ENCODE data around the gene DDIT3.
"Not testable (repeated sequence)": the region's sequence is repeated elsewhere in the genome, so short reads cannot be mapped to it uniquely, and the experiment has no call there.

The DDIT3 gene

GRCh38 chr12:57500213-57500612 lies 20.1 kb downstream of the DDIT3 start:
- H3K4me3 ChIP-seq (ENCODE audit: low read depth in 1 of 2, low read length in 2 of 2): no peak overlapping the region
- H3K27me3 ChIP-seq (ENCODE audit: control insufficient read depth in 1 of 2, insufficient read depth in 2 of 2, low read length in 2 of 2): no peaks in the 10 kb centered on the region
- no peak overlapping the region for H3K27ac ChIP-seq (ENCODE audit: low read depth, low read length)
- no peaks in the 10 kb centered on the region for H3K9me3 ChIP-seq (ENCODE audit: low read length)
- H3K36me3 ChIP-seq (ENCODE audit: insufficient read depth, low read length): peaks cover 50% of the 10 kb centered on the region
- H3K9ac ChIP-seq (ENCODE audit: low read length): no peak overlapping the region
- no peaks in the 10 kb centered on the region for H3K4me1 ChIP-seq (ENCODE audit: insufficient read depth, low read length)

DNA sequence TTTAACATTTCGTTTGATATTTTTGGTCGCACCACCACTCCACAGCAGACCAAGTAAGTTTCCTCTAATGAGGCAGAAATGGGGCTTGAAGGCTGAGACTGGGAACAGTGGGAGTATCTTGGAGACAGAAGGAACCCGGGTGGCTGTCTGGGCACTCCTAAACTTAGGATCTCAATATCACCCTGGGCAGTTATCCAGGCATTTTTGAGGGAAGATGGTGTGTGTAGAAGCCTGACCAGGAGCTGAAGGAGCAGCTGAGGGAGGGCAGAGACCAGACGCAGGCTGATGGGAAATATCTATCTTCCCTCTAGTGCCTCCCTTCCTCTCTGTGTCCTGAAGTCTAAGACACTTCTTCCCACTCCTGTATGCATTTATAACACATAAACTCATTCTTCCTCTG lies 21.7 kb downstream of the DDIT3 start:
- no peaks in the 10 kb centered on the region for H3K4me1 ChIP-seq (ENCODE audit: insufficient read depth, low read length)
- H3K4me3 ChIP-seq (ENCODE audit: low read depth in 1 of 2, low read length in 2 of 2): no peak overlapping the region
- H3K36me3 ChIP-seq (ENCODE audit: insufficient read depth, low read length): peaks cover 39% of the 10 kb centered on the region
- H3K27me3 ChIP-seq (ENCODE audit: control insufficient read depth in 1 of 2, insufficient read depth in 2 of 2, low read length in 2 of 2): no peaks in the 10 kb centered on the region
- no peak overlapping the region for H3K27ac ChIP-seq (ENCODE audit: low read depth, low read length)
- no peak overlapping the region for H3K9ac ChIP-seq (ENCODE audit: low read length)
- H3K9me3 ChIP-seq (ENCODE audit: low read length): no peaks in the 10 kb centered on the region

- Histone ChIP-seq H3K36me3 (ENCODE audit: insufficient read depth, low read length) (peaks cover 38% of the 10 kb centered on the region), H3K9me3 (ENCODE audit: low read length) (no peaks in the 10 kb centered on the region), H3K27ac (ENCODE audit: low read depth, low read length) (no peak overlapping the region), H3K4me1 (ENCODE audit: insufficient read depth, low read length) (no peaks in the 10 kb centered on the region), H3K27me3 (ENCODE audit: control insufficient read depth in 1 of 2, insufficient read depth in 2 of 2, low read length in 2 of 2) (no peaks in the 10 kb centered on the region), H3K4me3 (ENCODE audit: low read depth in 1 of 2, low read length in 2 of 2) (no peak overlapping the region), H3K9ac (ENCODE audit: low read length) (no peak overlapping the region)
Measured at GRCh38 chr12:57498132-57498502, 22.2 kb downstream of the DDIT3 start.

- Histone ChIP-seq H3K4me1 (ENCODE audit: insufficient read depth, low read length) (no peaks in the 10 kb centered on the region), H3K4me3 (ENCODE audit: low read depth in 1 of 2, low read length in 2 of 2) (no peak overlapping the region), H3K27me3 (ENCODE audit: control insufficient read depth in 1 of 2, insufficient read depth in 2 of 2, low read length in 2 of 2) (no peaks in the 10 kb centered on the region), H3K9ac (ENCODE audit: low read length) (no peak overlapping the region), H3K27ac (ENCODE audit: low read depth, low read length) (no peak overlapping the region), H3K36me3 (ENCODE audit: insufficient read depth, low read length) (peaks cover 43% of the 10 kb centered on the region), H3K9me3 (ENCODE audit: low read length) (no peaks in the 10 kb centered on the region)
Measured at GRCh38 chr12:57497223-57498131, 22.8 kb downstream of the DDIT3 start.

- Histone ChIP-seq H3K4me3 (ENCODE audit: low read depth in 1 of 2, low read length in 2 of 2) (no peak overlapping the region), H3K9ac (ENCODE audit: low read length) (no peak overlapping the region)
Measured at GRCh38 chr12:57496822-57497221, 23.5 kb downstream of the DDIT3 start.

GRCh38 chr12:57495051-57495701 lies 25.1 kb downstream of the DDIT3 start:
- H3K9ac ChIP-seq (ENCODE audit: low read length); H3K9me3 ChIP-seq (ENCODE audit: low read length); H3K4me1 ChIP-seq (ENCODE audit: insufficient read depth, low read length); H3K27me3 ChIP-seq (ENCODE audit: control insufficient read depth in 1 of 2, insufficient read depth in 2 of 2, low read length in 2 of 2); H3K4me3 ChIP-seq (ENCODE audit: low read depth in 1 of 2, low read length in 2 of 2); H3K27ac ChIP-seq (ENCODE audit: low read depth, low read length): not testable (repeated sequence)
- peaks cover 44% of the 10 kb centered on the region for H3K36me3 ChIP-seq (ENCODE audit: insufficient read depth, low read length)

More at GRCh38 chr12:57496822-57497221, 23.5 kb downstream of the DDIT3 start:
- H3K27ac ChIP-seq (ENCODE audit: low read depth, low read length): no peak overlapping the region
- H3K27me3 ChIP-seq (ENCODE audit: control insufficient read depth in 1 of 2, insufficient read depth in 2 of 2, low read length in 2 of 2): no peaks in the 10 kb centered on the region
- H3K9me3 ChIP-seq (ENCODE audit: low read length): no peaks in the 10 kb centered on the region
- peaks cover 43% of the 10 kb centered on the region for H3K36me3 ChIP-seq (ENCODE audit: insufficient read depth, low read length)
- no peaks in the 10 kb centered on the region for H3K4me1 ChIP-seq (ENCODE audit: insufficient read depth, low read length)

DNA sequence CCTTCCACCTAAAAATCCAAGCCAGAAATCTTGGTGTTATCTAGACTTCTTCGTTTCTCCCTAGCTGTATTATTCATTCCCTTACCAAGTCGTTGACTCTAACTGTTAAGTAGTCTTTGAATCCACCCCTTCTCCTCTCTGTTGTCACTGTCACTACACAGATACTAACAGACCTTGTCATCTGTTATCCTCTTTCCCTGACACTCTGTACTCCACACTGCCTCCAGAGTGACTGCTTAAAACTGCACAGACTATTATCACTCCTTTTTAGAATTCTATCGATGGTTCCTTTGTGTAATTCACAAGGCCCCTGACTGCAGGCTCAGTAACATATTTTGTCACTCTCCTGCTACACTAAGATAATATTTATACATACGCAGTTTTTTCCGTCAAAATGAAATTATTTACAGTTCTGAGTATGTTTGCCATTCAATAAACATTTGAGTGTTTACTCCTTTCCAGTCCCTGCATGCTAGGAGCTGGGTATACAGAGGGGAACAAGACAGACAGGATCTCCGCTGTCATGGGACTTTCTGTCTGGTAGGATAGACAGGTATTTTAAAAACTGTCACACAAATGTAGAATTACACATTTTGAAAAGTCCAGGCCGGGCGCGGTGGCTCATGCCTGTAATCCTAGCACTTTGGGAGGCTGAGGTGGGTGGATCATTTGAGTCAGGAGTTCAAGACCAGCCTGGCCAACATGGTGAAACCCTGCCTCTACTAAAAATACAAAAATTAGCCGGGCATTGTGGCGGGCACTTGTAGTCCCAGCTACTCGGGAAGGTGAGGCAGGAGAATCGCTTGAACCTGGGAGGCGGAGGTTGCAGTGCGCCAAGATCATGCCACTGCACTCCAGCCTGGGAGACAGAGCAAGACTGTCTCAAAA lies 28.7 kb downstream of the DDIT3 start:
- H3K27ac ChIP-seq (ENCODE audit: low read depth, low read length): no peak overlapping the region
- H3K4me3 ChIP-seq (ENCODE audit: low read depth in 1 of 2, low read length in 2 of 2): no peak overlapping the region
- peaks cover 39% of the 10 kb centered on the region for H3K36me3 ChIP-seq (ENCODE audit: insufficient read depth, low read length)
- H3K27me3 ChIP-seq (ENCODE audit: control insufficient read depth in 1 of 2, insufficient read depth in 2 of 2, low read length in 2 of 2): no peaks in the 10 kb centered on the region
- H3K9me3 ChIP-seq (ENCODE audit: low read length): no peaks in the 10 kb centered on the region
- no peak overlapping the region for H3K9ac ChIP-seq (ENCODE audit: low read length)
- H3K4me1 ChIP-seq (ENCODE audit: insufficient read depth, low read length): peaks cover 13% of the 10 kb centered on the region

DNA sequence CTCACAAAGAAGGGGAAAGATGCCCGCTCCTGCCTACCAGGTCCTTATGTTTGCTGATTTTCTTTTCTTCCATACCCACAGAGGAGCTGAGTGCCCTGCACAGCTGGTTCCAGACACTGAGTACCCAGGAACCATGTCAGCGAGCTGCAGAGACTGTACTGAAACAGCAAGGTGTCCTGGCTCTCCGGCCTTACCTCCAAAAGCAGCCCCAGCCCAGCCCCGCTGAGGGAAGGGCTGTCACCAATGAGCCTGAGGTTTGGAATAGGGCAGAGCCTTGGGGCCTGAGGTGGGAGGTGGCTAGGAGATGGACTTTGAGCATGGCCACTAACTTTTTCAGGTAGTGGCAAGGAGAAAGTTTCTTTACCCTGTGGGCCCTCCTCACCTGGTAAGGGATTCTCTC lies 30.2 kb downstream of the DDIT3 start:
- Histone ChIP-seq H3K9me3 (ENCODE audit: low read length) (no peaks in the 10 kb centered on the region), H3K4me3 (ENCODE audit: low read depth in 1 of 2, low read length in 2 of 2) (no peak overlapping the region), H3K9ac (ENCODE audit: low read length) (no peak overlapping the region), H3K27me3 (ENCODE audit: control insufficient read depth in 1 of 2, insufficient read depth in 2 of 2, low read length in 2 of 2) (no peaks in the 10 kb centered on the region), H3K27ac (ENCODE audit: low read depth, low read length) (no peak overlapping the region), H3K36me3 (ENCODE audit: insufficient read depth, low read length) (peaks cover 39% of the 10 kb centered on the region), H3K4me1 (ENCODE audit: insufficient read depth, low read length) (peaks cover 13% of the 10 kb centered on the region)

DNA sequence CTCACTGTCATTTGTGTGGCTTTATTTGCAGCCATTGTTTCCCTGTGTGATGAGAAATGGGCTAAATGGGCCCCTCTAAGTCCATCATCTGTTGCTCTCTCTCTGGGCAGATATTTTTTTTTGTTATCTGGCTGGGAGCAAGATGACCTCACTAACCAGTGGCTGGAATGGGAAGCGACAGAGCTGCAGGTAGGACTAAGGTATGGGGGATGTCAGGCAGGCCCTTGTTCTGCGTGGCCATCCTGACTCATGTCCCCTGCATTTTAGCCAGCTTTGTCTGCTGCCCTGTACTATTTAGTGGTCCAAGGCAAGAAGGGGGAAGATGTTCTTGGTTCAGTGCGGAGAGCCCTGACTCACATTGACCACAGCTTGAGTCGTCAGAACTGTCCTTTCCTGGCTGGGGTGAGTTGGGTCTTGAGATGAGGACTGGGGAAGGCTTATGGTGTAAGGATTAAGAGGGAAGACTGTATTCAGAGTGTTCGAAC lies 31.1 kb downstream of the DDIT3 start:
- H3K9me3 ChIP-seq (ENCODE audit: low read length): no peaks in the 10 kb centered on the region
- H3K9ac ChIP-seq (ENCODE audit: low read length): peak overlapping the region; percentile 95
- H3K36me3 ChIP-seq (ENCODE audit: insufficient read depth, low read length): peaks cover 39% of the 10 kb centered on the region
- H3K27ac ChIP-seq (ENCODE audit: low read depth, low read length): no peak overlapping the region
- no peaks in the 10 kb centered on the region for H3K27me3 ChIP-seq (ENCODE audit: control insufficient read depth in 1 of 2, insufficient read depth in 2 of 2, low read length in 2 of 2)
- H3K4me1 ChIP-seq (ENCODE audit: insufficient read depth, low read length): peaks cover 13% of the 10 kb centered on the region
- peak overlapping the region; percentile 55 to 98 for H3K4me3 ChIP-seq (ENCODE audit: low read depth in 1 of 2, low read length in 2 of 2)

DNA sequence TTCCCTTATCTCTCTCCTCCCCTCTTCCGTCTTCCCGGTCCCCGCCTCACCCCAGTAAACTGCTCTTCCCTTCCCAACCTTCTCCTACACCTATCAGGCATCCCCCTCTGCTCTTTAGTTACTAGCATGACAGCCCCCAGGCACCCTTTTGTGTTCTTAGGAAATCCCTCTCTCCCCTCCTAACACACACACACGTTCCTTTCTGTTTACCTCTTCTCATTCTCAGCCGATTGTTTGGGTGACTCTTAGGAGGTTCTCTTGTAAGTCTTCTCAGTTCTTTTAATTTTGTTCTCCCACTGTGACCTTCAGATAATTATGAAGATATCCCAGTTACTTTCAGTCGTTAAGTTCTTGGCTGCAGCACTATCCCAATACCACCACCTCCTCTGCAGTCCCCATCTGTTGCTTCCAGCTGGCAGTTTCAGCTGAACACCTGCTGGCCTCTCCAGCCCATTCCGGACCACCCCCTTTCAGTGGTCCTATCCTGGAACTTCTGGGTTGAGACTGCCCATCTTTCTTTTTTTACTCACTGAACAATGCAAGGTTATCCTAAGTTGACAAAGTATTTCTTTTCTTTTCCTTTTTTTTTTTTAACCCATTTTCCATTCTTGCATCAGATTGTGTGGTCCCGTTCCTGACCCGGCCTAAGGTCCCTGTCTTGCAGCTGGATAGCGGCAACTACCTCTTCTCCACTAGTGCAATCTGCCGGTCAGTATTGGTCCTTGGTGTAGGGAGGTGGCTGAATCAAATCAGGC lies 31.7 kb downstream of the DDIT3 start:
- H3K27me3 ChIP-seq (ENCODE audit: control insufficient read depth in 1 of 2, insufficient read depth in 2 of 2, low read length in 2 of 2): no peaks in the 10 kb centered on the region
- H3K4me3 ChIP-seq (ENCODE audit: low read depth in 1 of 2, low read length in 2 of 2): peak overlapping the region; percentile 55 to 98
- H3K9me3 ChIP-seq (ENCODE audit: low read length): no peaks in the 10 kb centered on the region
- H3K9ac ChIP-seq (ENCODE audit: low read length): peak overlapping the region; percentile 95
- peaks cover 39% of the 10 kb centered on the region for H3K36me3 ChIP-seq (ENCODE audit: insufficient read depth, low read length)
- peak overlapping the region; percentile 48 for H3K27ac ChIP-seq (ENCODE audit: low read depth, low read length)
- peaks cover 13% of the 10 kb centered on the region for H3K4me1 ChIP-seq (ENCODE audit: insufficient read depth, low read length)

Measured in muscle layer of colon (tissue), 2 donors.